GM21825 (cell line): Measurements from ENCODE around the gene BCDIN3D.

Source experiments
- ATAC-seq: cut with Tn5 transposase; IDR thresholded peaks from one replicate; pipeline ENCODE4 v1.9.1; 2021; ENCODE audit warnings: mild to moderate bottlenecking, moderate library complexity; ENCODE audit not compliant: unreplicated experiment

The BCDIN3D gene

GRCh38 chr12:49823951-49824350, 19.0 kb downstream of the BCDIN3D start:
- no peak for ATAC-seq

- no peak for ATAC-seq
Measured at GRCh38 chr12:49823350-49823749, 19.6 kb downstream of the BCDIN3D start.

DNA sequence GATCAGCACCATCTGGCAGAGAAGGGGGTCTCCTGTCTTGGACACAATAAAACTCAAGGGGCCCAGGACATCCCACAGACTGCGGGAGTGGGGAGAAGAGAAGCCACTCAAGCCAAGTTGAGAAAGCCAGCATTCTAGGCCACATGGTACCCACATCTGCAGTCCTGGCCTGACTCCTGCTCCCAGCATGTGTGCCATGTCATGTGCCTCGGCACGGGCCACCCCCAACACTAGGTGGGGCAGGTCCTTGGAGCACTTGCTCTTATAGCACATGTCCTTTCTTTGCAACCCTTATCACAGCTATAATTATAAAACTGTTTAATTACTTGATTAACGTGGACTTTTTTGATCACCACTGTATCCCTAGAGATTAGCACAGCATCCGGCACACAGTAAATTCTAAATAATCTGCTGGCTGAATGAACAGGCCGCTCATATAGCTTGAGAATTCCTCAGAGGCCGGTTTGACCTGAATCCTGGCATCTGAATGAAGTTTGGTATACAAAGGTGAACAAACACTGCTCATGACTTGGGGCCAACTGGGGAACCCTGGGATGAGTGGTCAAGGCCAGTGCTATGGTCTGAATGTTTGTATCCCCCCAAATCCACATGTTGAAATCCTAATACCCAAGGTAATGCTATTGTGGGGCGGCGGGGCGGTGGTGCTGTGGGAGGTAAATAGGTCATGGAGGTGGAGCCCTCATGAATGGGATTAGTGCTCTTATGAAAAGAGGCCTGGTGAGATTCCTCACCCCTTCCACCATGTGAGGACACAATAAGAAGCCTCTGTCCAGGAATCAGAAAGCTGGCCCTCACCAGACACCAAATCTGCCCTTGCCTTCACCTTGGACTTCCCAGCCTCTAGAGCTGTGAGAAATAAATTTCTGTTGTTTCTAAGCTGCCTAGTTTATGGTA, 21.3 kb downstream of the BCDIN3D start:
- ATAC-seq: no peak

DNA sequence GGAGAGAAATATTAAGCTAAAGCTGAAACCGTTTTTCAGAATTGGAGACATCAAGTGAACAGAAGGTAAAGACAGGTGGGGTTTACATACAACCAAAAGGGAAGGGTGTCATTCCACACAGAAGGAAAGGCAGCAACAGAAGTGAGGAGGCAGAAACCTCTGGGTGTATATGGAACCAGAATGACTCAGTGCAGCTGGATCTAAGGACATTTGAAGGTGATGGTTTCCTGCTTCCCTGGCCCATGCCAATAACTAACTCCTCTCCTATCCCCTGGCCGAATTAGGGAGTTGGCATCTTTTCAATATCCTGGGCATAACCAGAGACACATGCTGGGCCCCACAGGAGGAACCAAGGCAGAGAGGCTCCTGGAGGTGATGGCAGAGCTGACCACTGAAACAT, 23.1 kb downstream of the BCDIN3D start:
- no peak for ATAC-seq

DNA sequence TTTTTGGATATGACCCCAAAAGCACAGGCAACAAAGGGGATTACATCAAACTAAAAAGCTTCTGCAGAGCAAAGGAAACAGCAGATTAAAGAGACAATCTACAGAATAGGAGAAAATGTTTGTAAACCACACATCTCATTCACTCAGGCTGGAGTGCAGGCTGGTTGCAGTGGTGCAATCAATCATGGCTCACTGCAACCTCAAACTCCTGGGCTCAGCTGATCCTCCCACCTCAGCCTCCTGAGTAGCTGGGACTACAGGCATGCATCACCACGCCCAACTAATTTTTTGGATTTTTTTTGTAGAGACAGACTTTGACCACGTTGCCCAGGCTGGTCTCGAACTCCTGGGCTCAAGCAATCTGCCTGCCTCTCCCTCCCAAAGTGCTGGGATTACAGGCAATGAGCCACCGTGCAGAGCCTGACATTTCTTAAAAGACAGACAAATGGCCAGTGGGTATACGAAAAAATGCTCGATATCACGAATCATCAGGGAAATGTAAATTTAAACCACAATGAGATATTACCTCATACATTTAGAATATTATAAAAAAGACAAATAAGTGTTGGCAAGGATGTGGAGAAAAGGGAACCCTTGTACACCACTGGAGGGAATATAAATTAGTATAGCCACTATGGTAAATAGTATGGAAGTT, 24.5 kb downstream of the BCDIN3D start:
- ATAC-seq: no peak

GRCh38 chr12:49813131-49813530, 29.8 kb downstream of the BCDIN3D start:
- ATAC-seq: no peak

DNA sequence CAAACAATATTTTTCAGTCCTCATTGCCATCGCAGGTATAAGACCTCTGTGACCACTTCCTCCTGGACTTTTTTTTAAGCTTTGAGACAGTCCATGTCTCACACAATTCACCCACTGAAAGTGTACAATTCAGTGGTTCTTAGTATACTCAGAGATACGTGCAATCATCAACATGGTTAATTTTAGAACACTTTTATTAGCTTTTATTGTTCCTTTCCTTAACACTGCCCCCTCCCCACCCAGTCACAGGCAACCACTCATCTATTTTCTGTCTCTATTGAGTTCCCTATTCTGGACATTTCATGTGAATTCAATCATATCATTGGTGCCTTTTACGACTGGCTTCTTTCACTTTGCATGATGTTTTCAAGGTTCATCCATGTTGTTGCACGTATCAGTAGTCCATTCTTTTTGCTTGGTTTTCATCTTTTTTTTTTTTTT, 30.9 kb downstream of the BCDIN3D start:
- no peak for ATAC-seq

DNA sequence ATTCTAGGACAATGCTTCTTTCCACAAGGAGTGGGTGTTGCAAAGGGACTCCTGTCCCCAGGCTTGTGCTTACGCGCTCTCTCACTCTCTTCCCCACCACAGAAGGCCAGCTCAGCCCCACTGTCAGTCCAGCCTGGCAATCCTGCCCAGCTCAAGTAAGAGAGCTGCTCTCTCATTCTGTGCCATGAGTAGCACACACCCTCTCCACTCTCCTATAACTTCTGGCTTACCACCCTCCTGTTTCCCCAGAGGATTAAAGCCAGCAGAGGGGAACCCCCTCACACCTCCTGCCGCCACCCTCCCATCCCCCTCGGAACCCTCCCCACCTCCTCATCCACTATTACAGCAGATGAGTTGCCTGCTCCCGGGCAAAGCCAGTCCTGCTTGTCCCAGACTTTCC, 31.8 kb downstream of the BCDIN3D start:
- ATAC-seq: no peak

DNA sequence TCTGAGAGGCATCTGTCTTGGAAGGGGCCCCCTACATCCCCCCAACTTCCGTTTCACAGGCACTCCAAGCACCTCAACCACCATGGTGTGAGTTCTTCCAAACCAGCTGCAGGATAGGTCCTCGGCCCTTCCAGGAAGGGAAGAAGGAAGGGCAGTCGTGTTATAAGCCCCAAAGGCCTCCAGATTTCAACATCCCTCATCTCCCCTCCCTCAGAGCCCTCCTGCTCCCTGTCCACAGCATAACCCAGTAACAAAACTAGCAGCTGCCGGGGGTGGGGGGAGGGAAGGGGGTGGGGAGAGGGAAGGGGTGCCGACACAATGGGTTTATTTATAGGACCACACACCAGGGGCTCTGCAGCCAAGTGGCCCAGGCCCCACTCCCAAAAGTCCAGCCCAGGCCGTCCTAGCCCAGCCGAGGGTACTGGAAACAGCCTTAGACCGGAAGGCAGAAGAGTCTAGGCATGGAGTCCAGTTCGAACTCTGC, 33.0 kb downstream of the BCDIN3D start:
- no peak for ATAC-seq

DNA sequence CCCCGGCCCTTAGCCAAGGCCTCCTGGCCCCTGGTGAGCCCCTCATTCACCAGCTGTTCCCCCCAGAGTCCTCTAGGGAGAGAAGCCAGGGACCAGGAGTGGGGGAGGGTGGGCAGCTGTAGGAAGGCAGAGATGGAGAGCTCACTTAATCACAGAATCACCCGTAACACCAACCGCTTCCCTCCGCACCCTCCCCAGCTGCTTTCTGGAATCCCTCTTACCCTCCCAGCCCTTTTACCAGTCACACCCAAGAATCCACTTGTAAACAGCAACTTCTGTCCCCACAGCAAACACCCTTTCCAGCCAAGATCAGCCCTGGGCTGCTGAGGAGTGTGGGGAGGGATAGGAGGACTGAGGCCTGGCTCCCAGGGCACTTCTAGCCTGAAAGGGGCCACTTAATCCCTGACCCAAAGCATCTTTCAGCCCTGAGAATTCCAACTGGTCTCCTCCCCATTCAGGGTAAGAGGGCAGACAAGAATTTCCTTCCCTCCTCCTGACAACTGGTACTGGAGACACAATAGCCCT, 33.5 kb downstream of the BCDIN3D start:
- no peak for ATAC-seq

- no peak for ATAC-seq
Measured at GRCh38 chr12:49808686-49809380, 34.1 kb downstream of the BCDIN3D start.

DNA sequence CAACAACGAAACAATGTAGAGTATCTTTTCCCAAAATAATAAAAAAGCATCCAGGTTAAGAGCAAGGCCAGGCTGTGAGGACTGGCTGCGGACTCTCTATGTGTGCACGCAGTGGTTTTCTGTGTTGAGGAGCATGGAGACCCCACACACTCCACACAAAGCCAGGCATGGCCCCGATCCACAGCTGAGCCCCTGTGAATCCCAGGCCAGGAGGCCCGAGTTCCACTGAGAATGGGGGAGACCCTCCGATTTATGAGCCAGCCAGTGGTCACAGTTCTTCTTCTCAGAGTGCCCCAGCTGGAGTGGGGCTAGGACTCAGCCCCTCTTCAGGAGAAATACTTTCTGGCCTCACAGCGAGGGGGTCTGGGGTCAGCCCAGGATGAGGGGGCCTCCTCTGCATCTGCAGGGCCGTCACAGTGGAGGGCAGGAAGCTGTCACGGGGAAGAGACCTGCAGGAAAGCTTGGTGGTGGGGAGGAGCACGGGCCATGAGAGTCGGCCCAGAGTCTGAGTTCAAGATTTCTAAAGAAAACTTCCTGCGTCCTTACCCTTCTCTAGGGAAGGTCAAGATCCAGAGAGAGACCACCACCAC, 34.8 kb downstream of the BCDIN3D start:
- ATAC-seq: no peak

GRCh38 chr12:49806877-49807276, 36.0 kb downstream of the BCDIN3D start:
- no peak for ATAC-seq

- no peak for ATAC-seq
Measured at GRCh38 chr12:49806321-49806813, 36.5 kb downstream of the BCDIN3D start.

DNA sequence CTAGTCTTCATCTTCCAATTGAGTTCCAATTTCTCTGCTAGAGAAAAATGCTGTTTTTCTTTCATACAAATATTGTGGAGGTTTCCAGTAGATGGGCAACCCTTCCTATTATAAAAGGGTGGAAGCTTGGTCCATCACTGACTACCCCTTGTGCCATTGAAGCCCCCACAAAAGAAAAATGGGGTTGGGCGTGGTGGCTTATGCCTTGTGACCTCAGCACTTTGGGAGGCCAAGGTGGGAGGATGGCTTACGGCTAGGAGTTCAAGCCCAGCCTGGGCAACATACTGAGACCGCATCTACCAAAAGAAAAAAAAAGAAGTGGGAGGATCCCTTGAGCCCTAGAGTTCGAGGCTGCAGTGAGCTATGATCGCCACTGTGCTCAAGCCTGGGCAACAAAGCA, 37.5 kb downstream of the BCDIN3D start:
- no peak for ATAC-seq

- ATAC-seq: no peak
Measured at GRCh38 chr12:49804821-49805220, 38.1 kb downstream of the BCDIN3D start.

DNA sequence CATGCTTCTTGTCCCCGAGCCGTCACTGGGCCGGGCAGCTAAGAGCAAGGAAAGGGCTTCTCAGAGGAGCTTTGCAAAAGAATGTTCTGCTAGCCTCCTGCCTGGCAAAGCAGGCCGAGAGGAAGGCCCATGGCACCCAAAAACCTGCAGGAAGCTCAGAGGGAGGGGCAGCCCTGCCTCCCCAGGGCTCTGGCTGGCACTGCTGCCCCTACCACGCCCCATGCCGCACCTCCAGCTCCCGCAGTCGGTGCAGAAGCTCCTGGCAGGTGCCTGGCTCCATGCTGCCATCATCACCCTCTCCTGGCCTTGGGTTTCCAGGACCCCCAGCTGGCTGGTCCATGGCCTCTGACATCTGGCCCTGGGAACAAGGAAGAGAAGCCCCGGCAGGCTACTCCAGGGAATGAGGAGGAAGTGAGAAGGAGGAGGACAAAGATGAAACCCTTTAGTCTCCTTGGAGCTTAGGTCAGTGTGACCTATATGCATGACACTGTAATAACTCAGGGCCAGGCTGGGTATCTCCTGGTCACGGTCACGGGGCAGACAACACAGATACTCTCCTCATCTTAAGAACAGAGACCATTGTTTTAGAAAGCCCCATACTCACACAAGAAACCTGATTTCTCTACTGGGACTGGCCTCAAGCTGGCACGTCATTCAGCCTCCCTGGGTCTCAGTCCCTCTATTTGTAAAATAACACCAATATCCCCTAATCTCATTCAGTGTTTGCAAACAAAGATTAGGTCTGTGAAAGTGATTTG, 39.0 kb downstream of the BCDIN3D start:
- no peak for ATAC-seq

DNA sequence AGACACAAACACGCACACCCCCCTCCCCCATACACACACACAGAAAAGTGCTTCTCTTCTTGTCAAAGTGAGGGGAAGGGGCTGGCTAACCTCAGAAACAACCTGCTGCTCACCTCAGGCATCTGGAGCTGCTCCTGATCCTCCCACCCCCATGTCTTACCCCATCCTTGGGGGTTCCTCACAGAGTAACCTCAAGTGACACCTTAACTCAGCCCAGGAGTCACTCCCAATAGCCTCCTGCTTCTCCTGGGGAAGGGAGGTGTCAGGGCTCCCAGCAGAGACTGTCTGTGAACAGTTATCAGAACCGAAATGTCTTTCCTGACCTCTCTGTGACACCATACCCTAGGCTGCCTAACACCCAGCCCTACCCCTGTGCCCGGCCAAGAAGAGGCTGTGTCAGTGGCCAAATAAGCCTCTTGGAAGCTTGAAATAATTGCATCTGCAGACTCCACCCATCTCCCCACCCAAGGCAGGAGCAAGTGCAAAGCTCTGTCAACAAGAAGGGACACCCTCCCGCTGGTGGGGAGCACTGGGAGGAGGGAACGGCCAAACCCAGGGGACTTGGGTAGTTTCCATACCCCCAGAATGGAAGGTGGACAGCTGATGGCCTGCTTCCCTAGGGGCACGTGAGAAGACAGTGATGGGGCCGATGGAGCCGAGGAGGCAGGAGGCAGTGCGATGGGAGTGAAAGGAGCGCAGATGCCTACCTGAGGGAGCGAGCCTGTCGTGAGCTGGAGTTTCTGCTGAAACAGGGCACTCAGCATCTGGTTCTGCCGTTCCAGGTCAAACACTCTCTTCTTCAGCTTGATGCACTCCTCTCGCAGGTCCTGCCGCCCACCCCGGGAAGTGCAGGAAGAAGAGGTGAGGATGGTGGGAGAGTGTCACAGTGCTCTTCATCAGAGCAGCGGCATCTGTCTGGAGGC, 41.5 kb downstream of the BCDIN3D start:
- ATAC-seq: no peak
